OCI-M2 (cell line): Measurements from ENCODE around the gene NAV2.

ENCODE experiments used
- DNase-seq: peaks from one replicate; lab custom pipeline; 2025; ENCODE audit not compliant: unreplicated experiment; lab: John Stamatoyannopoulos, UW

The NAV2 gene

DNA sequence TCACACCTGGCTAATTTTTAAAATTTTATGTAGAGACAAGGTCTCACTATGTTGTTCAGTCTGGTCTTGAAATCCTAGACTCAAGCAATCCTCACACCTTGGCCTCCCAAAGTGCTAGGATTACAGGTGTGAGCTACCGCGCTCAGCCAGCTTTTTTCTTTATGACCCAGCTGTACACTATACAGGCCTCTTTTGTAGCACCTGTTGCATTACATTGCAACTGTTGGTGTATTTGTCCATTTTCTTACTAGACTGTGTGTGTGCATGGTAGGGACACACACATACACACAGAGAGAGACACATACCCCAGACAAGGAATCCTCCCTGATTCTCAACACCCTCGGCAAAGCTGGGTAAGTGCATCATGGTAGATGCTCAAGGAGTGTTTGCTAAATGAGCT is 61.7 kb downstream of the NAV2 start:
- no peak for DNase-seq

- DNase-seq = no peak
These were observed 62.4 kb downstream of the NAV2 start for GRCh38 chr11:19774817-19775580.

DNA sequence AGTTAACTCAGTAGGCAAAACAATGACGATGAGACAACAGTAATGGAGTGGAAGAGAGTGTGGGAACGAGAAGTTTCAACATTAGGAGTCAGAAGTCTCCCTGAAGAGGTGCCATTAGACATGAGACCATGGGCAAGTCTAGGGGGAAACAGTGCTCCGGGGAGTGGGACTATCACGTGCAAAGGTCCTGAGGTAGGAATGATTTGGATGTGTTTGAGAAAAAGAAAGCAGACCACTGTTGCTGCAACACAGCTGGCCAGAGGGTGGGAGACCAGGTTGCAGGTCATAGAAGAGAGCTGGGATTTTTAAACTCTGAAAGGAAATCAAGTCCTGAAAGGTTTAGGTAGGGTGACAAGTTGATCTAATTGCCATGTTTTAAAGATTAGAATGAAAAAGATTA is 63.0 kb downstream of the NAV2 start:
- DNase-seq = no peak

GRCh38 chr11:19777039-19777376 is 64.4 kb downstream of the NAV2 start:
- DNase-seq = no peak

GRCh38 chr11:19777377-19778102 is 64.9 kb downstream of the NAV2 start:
- no peak for DNase-seq

DNA sequence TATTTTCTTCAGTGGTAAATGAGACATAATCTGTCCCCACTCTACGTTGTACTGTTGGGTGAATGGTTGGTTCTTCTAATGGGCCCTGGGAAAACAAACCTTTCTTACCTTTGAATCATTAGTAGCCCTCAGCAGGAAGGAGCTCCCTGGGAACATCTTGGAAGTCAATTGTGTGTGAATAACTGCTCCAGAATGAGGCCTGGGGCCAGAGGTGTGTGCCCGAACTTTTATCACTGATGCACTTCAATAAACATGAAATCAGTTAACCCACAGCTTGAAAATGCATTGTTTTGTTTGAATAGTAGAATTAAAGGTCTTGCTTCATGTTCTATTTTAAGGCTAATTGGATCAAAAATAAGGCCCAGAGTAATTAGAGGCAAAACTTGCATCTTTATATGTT is 67.1 kb downstream of the NAV2 start:
- no peak for DNase-seq

DNA sequence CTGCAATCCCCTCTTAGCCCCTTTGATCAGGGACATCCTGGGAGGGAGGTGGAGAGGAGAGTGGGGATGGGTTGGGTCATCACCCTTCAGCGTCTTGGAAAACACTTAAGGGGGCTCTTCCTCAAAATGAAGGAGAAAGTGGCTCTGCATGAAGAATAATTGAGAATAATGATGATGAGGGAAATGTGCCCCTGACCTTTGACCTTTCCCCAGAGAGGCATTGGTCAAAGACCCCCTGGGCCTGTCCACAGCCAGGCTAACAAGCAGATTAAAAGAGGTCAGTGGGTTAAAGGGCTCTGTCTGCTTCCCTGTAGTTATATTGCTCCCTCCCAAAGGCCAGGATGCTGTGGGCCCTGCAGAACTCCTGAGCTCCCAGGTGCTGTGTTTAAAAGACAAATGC is 68.7 kb downstream of the NAV2 start:
- DNase-seq = no peak

- DNase-seq = no peak
These were observed 72.6 kb downstream of the NAV2 start for GRCh38 chr11:19785265-19785664.

DNA sequence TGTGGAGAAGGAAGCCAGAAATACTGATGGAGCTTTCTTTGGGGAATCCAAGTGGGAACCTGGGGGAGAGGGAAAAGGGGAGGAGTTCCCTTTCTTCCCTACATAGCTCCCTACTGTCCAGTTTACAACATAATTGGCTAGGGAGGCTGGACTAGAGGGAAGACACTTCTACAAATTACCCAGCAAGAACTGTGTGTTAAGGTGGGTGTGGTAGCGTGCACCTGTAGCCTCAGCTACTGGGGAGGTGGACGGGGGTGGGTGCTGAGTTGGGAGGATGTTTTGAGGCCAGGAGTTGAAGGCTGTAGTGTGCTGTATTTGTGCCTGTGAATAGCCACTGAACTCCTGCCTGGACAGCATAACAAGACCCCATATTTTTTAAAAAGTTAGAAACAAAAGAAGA is 74.0 kb downstream of the NAV2 start:
- no peak for DNase-seq

DNA sequence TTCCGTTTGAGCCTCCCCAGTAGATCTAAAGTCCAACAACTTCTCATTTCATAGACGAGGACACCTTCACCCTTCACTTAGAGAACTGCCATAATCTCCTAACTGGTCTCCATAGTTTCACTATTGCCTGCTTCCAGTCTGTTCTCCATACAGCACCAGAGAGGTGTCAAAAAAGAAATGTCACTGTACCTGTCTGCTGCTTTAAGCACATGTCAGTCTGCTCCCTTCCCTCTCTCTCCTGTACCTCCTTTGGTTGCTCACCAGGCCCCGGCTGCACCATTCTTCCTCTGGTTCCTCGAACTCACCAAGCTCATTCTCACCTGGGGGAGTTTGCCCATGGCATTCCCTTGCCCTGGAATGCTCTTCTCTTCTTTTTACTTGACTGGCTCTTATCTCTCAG is 75.8 kb downstream of the NAV2 start:
- no peak for DNase-seq

GRCh38 chr11:19789245-19789644 is 76.6 kb downstream of the NAV2 start:
- DNase-seq = no peak

DNA sequence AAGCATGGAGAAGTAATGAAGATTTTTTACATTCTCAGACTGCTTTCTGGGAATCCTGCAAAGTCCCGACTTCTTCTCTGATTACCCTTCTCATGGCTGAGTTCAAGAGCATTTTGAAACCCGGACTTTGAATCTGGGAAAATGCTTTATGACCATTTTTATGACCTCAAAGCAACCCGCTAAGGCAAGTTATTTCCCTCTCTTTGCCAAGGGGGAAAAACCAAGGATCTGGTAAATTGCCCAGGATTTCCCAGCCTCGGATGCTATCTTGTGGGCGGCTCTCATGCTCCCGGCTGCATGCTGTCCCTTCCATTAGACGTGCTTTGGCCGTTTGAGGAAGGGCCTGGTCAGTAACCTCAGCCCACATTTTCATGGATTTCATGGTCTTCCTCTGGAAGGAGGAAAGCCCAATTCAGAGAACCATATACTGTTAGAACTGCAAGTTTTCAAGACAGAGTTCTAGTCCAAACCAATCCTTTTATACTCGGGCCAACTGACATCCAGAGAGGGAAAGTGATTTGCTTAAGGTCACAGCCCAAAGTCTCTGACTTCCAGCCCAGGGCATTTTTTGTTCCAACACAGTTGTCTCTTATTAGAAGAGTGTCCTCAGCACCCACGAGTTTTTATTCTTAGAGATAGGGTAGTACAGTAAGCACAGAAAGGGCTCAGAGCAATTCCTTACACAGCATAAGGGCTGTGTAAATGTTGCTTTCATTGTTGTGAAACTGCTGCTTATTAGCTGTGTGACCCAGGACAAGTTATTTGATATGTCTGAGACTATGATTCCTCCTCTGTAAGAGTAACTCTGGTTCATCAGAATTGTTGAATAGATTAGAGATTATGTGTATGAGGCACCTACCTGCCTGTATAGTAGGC is 77.4 kb downstream of the NAV2 start:
- DNase-seq = no peak

GRCh38 chr11:19790831-19791552 is 78.4 kb downstream of the NAV2 start:
- DNase-seq = no peak

- DNase-seq = no peak
These were observed 79.9 kb downstream of the NAV2 start for GRCh38 chr11:19792510-19792909.

- DNase-seq = no peak
These were observed 80.7 kb downstream of the NAV2 start for GRCh38 chr11:19793326-19793725.

GRCh38 chr11:19794161-19794560 is 81.5 kb downstream of the NAV2 start:
- DNase-seq = no peak

DNA sequence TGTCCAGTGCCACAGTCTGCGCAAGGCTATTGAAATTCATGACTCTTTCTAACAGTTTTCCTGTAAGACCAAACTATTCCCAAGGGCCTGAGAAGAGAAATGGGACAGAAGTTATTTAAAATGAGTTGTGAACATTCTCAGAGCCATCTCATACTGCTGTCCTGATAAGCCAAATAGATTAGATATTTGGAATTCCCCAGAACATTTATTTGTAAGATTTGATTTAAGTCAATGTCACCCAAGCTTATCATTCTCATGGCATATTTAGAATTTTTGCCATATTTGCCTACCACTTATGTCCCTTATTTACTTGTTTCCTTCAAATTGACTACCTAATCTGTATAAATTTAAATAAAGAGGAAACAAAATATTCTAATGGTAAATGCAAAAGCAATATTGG is 82.4 kb downstream of the NAV2 start:
- DNase-seq = no peak

DNA sequence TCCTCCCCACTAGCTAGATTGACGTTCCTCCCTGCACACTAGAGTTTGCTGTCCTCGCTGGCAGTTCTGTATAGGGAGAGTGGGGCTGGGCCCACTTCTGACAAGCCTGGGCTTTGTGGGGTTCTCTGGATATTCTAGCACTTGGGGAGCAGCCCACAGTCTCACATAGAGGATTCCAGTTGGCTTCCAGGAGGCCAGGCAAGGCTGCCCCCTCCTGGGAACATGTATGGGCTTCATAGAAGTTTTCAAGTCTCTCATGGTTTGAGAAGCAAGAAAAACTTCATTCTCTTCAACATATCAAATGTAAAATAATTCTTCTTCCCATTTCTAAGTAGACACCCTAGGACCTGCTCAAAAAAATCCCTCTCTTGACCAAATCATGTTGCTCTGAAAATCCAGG is 87.5 kb downstream of the NAV2 start:
- DNase-seq = no peak

- DNase-seq = no peak
These were observed 88.3 kb downstream of the NAV2 start for GRCh38 chr11:19800714-19801519.

GRCh38 chr11:19802773-19803293 is 90.2 kb downstream of the NAV2 start:
- DNase-seq = no peak
